K562 (cell line): ENCODE results near the gene ABCC12. TPM values are rescaled to one million over a fixed set of nuclear protein-coding genes. Genes with fewer than 3 reads are reported as not detected.

ENCODE experiments used
- ATAC-seq: fragments of 200-7000 bp; cut with Tn5 transposase; 3 replicates; pipeline ENCODE4 v1.9.1; 2020; ENCODE audit warnings: moderate library complexity
- BruUV-seq: library from RNA; stranded (reverse); fragments of 400-500 nt; replicated peaks from 2 replicates; lab custom pipeline; 2021; lab: Mats Ljungman, UMichigan
- CTCF ChIA-PET: fragments of 300-600 bp; formaldehyde crosslinking; extraction: SDS; loops from one replicate; lab custom pipeline; 2021; ENCODE audit warnings: low intra/inter-chr PET ratio; lab: Yijun Ruan, JAX
- POLR2A ChIA-PET: fragments of 300-600, 350-650 bp; sonication (Branson Sonifier 250); formaldehyde crosslinking; extraction: SDS; loops from one replicate; lab custom pipeline; 2021; ENCODE audit warnings: antibody characterized with exemption, inconsistent platforms; lab: Yijun Ruan, JAX
- DNase-seq, 4 experiments: peaks; one replicate each; pipeline versions ENCODE4 v3.0.0 to v3.0.0-alpha.2; 2011 to 2018; ENCODE audit warnings: low spot score in 3 of 4, mixed read lengths in 3 of 4; ENCODE audit errors: extremely low read depth in 1 of 4
- FAIRE-seq: peaks from 2 replicates; lab custom pipeline; 2011; peaks lifted over from hg19 to GRCh38; lab: Jason Lieb, UNC
- H2AFZ ChIP-seq: 2 replicates; pipeline ENCODE4 v1.6.0; 2011; ENCODE audit warnings: low read depth, low read length, control low read depth, inconsistent platforms
- H3K27ac ChIP-seq: fragments of 200-600 bp; 3 replicates; pipeline ENCODE4 v1.8.0; 2011; ENCODE audit warnings: low read depth, mild to moderate bottlenecking, control low read depth, inconsistent platforms, low read length, moderate library complexity, mixed read lengths; ENCODE audit errors: extremely low read depth
- H3K27me3 ChIP-seq, 2 experiments: fragments of 300-600 bp in 1 of 2; 2 replicates in 1 of 2; 3 replicates in 1 of 2; pipeline versions ENCODE4 v1.6.0 to v1.8.0; 2011; ENCODE audit warnings: inconsistent platforms in 2 of 2, low read length in 2 of 2, mild to moderate bottlenecking in 1 of 2, mixed read lengths in 1 of 2, moderate library complexity in 1 of 2; ENCODE audit not compliant: control insufficient read depth in 2 of 2, insufficient read depth in 2 of 2
- H3K36me3 ChIP-seq: fragments of 300-600 bp; 3 replicates; pipeline ENCODE4 v1.8.0; 2011; ENCODE audit warnings: mild to moderate bottlenecking, low read length, inconsistent platforms; ENCODE audit not compliant: control insufficient read depth, insufficient read depth
- H3K4me1 ChIP-seq, 2 experiments: fragments of 200-600 bp in 1 of 2; replicated peaks in 1 of 2; 2 replicates in 1 of 2; 3 replicates in 1 of 2; pipeline versions ENCODE4 v1.5.1 to v1.8.0; 2011; ENCODE audit warnings: inconsistent platforms in 2 of 2, low read length in 2 of 2, mild to moderate bottlenecking in 1 of 2, mixed read lengths in 1 of 2, moderate library complexity in 1 of 2; ENCODE audit not compliant: control insufficient read depth in 2 of 2, insufficient read depth in 2 of 2
- H3K4me2 ChIP-seq: 2 replicates; pipeline ENCODE4 v1.6.1; 2011; ENCODE audit warnings: low read length, control low read depth, inconsistent platforms, mixed read lengths; ENCODE audit not compliant: insufficient read depth
- H3K4me3 ChIP-seq: fragments of 200-600 bp; sonication (generic), shearing (Covaris generic); 2 replicates; pipeline ENCODE4 v1.5.1; 2016; ENCODE audit warnings: control low read depth, inconsistent platforms
- H3K79me2 ChIP-seq: fragments of 200-600 bp; 3 replicates; pipeline ENCODE4 v1.8.0; 2011; ENCODE audit warnings: low read length, inconsistent platforms; ENCODE audit not compliant: control insufficient read depth, insufficient read depth
- H3K9ac ChIP-seq, 2 experiments: 2 replicates each; pipeline versions ENCODE4 v1.6.0 to v1.6.1; 2011; ENCODE audit warnings: low read depth in 2 of 2, low read length in 2 of 2, control low read depth in 1 of 2, inconsistent platforms in 1 of 2, mild to moderate bottlenecking in 1 of 2, mixed read lengths in 1 of 2; ENCODE audit not compliant: insufficient read depth in 1 of 2
- H3K9me1 ChIP-seq: one replicate; pipeline ENCODE4 v1.6.0; 2011; ENCODE audit warnings: inconsistent platforms, mild to moderate bottlenecking, low read length, moderate library complexity; ENCODE audit not compliant: control insufficient read depth, insufficient read depth
- H3K9me3 ChIP-seq: replicated peaks from 2 replicates; pipeline ENCODE4 v1.5.1; 2011; ENCODE audit warnings: low read depth, low read length, inconsistent platforms; ENCODE audit not compliant: control insufficient read depth, insufficient read depth
- H4K20me1 ChIP-seq: replicated peaks from 2 replicates; pipeline ENCODE4 v1.6.1; 2011; ENCODE audit warnings: low read length, inconsistent platforms, mixed read lengths; ENCODE audit not compliant: control insufficient read depth, insufficient read depth
- CHD4 ChIP-seq: fragments of 200-600 bp; sonication (generic); IDR thresholded peaks from 3 replicates; pipeline ENCODE4 v1.6.1; 2012; ENCODE audit warnings: low read depth, mild to moderate bottlenecking, mixed read lengths, low read length, inconsistent platforms; ENCODE audit not compliant: insufficient read depth, insufficient replicate concordance, poor library complexity, severe bottlenecking
- CTCF ChIP-seq, 3 experiments: IDR thresholded peaks in 2 of 3; conservative IDR thresholded peaks in 1 of 3; 2 replicates each; pipeline ENCODE4 v1.5.1; 2011 to 2012; ENCODE audit warnings: low read length in 3 of 3, mild to moderate bottlenecking in 3 of 3, control low read depth in 2 of 3, improper control_type of control experiment in 1 of 3, inconsistent platforms in 1 of 3, low read depth in 1 of 3, mixed read lengths in 1 of 3, moderate library complexity in 1 of 3; ENCODE audit not compliant: insufficient read depth in 2 of 3
- EP300 ChIP-seq: IDR thresholded peaks from 2 replicates; pipeline ENCODE4 v1.6.1; 2012; ENCODE audit warnings: low read length, improper control_type of control experiment
- MCM2 ChIP-seq: fragments of 450-650 bp; IDR thresholded peaks from 2 replicates; pipeline ENCODE4 v1.6.1; 2017; ENCODE audit warnings: low read depth, mild to moderate bottlenecking
- NR0B1 ChIP-seq: fragments of 450-650 bp; IDR thresholded peaks from one replicate; pipeline ENCODE4 v1.6.1; 2018; ENCODE audit warnings: mild to moderate bottlenecking, moderate library complexity; ENCODE audit not compliant: partially characterized antibody
- NR1H2 ChIP-seq: sonication (generic); formaldehyde crosslinking; IDR thresholded peaks from 2 replicates; pipeline ENCODE4 v1.4.0; 2020; ENCODE audit warnings: mild to moderate bottlenecking, missing genetic modification reagents
- RBM14 ChIP-seq: fragments of 200-400 bp; formaldehyde crosslinking; IDR thresholded peaks from 2 replicates; pipeline ENCODE4 v1.6.1; 2018; ENCODE audit warnings: low read depth, mild to moderate bottlenecking, low read length, moderate library complexity, borderline replicate concordance; ENCODE audit not compliant: insufficient read depth
- STAG1 ChIP-seq: sonication (generic); formaldehyde crosslinking; IDR thresholded peaks from 2 replicates; pipeline ENCODE4 v1.5.0; 2020; ENCODE audit warnings: missing genetic modification reagents, borderline replicate concordance
- VEZF1 ChIP-seq: fragments of 200-800 bp; sonication (Bioruptor generic); IDR thresholded peaks from 2 replicates; pipeline ENCODE4 v1.6.1; 2017; ENCODE audit warnings: missing genetic modification characterization, missing compliant biosample characterization
- XRCC3 ChIP-seq: fragments of 450-650 bp; IDR thresholded peaks from 2 replicates; pipeline ENCODE4 v1.6.1; 2017; ENCODE audit warnings: mild to moderate bottlenecking, moderate library complexity
- XRCC5 ChIP-seq: fragments of 200-400 bp; formaldehyde crosslinking; IDR thresholded peaks from 2 replicates; pipeline ENCODE4 v1.6.1; 2017; ENCODE audit warnings: low read depth, mild to moderate bottlenecking, low read length
- ZBTB49 ChIP-seq: sonication (generic); formaldehyde crosslinking; IDR thresholded peaks from 2 replicates; pipeline ENCODE4 v1.8.0; 2022; ENCODE audit warnings: missing genetic modification reagents, mild to moderate bottlenecking, borderline replicate concordance
- WGBS: fragments of 100-300 bp; shearing (Covaris generic); methylation state at CpG from one replicate; pipeline ENCODE4 v1.1.6; 2016; ENCODE audit warnings: low coverage, mixed read lengths; ENCODE audit not compliant: insufficient coverage; ENCODE audit errors: missing lambda C conversion rate; 5-methylcytosine and 5-hydroxymethylcytosine counted together
- in situ Hi-C: fragments of 300-500 bp; cut with MboI; formaldehyde crosslinking; loops from 4 replicates; pipeline ENCODE4 v1.15.0; 2018; ENCODE audit warnings: inconsistent platforms, mixed read lengths
- intact Hi-C: fragments of 100-400 bp; cut with micrococcal nuclease; formaldehyde crosslinking; loops from 2 replicates; pipeline ENCODE4 v1.14.2; 2022
- polyA plus RNA-seq, 8 experiments: library from polyadenylated mRNA; depleted of rRNA in 4 of 8; stranded (reverse) in 5 of 8; unstranded in 3 of 8; fragments of >200 nt; fragmentation: Nextera tagmentation in 2 of 8; fragmentation: Illumina TruSeq in 1 of 8; extraction: Ambion mirVana in 2 of 8; extraction: Trizol in 1 of 8; gene quantifications; 2 replicates each; pipeline versions ENCODE4 v1.2.1 to v1.2.3, GENCODE V29; 2011 to 2014; ENCODE audit warnings: inconsistent platforms in 1 of 8, missing spikeins in 1 of 8
- total RNA-seq, 7 experiments: library from RNA; depleted of rRNA in 6 of 7; stranded (reverse); fragments of >200 nt in 6 of 7; fragmentation: Illumina TruSeq in 2 of 7; extraction: Trizol in 2 of 7; gene quantifications; 2 replicates each; pipeline versions ENCODE4 v1.2.1 to v1.2.3, GENCODE V29; 2011 to 2021; ENCODE audit warnings: low replicate concordance in 1 of 7

ABCC12 gene
- total and polyA plus RNA-seq, 9 of the 15 experiments (the other 6 are each of a cell fraction or from before 2014, with no cell fraction given): not detected

GRCh38 chr16:48117217-48118105 lies 38.3 kb downstream of the ABCC12 start:
- ATAC-seq (peak; percentile 100), FAIRE-seq (peak; percentile 82), DNase-seq (peak; percentile 81 to 98 (median 93))
- Histone ChIP-seq H3K4me2 (no peak overlapping the region), H3K9me3 (no peaks in the 10 kb centered on the region), H3K9ac (peak overlapping the region in 1 of 2 experiments; percentile 77; a peak in 2 of 4 replicates), H2AFZ (peak overlapping the region; percentile 69; the same call in 1 of the 2 replicates), H3K4me3 (no peak overlapping the region), H3K36me3 (no peaks in the 10 kb centered on the region), H4K20me1 (peaks cover 2% of the 10 kb centered on the region; the same call in 1 of the 2 replicates), H3K27me3 (peaks cover 0 to 24% of the 10 kb centered on the region in 2 experiments; a peak in 1 of 5 replicates), H3K9me1 (no peaks in the 10 kb centered on the region), H3K79me2 (no peaks in the 10 kb centered on the region), H3K27ac (no peak overlapping the region), H3K4me1 (peaks cover 0 to 10% of the 10 kb centered on the region in 2 experiments; a peak in 1 of 5 replicates)
- intact Hi-C loops (loop anchor here (2.0 kb wide), 2 partner anchors 39 to 245 kb away; no protein-coding TSS in a partner anchor), in situ Hi-C loops (no loop called here)
- no TSS peak for BruUV-seq
- WGBS: 24% methylated on average over 21 of the region's 22 CpGs
- POLR2A ChIA-PET: interaction anchor here (0.9 kb wide), 1 partner anchor 15 kb away, joined by 3 read pairs; no protein-coding TSS in a partner anchor
- CTCF ChIA-PET: interaction anchor here (0.7 kb wide), 1 partner anchor 33 kb away, joined by 3 read pairs; no protein-coding TSS in a partner anchor
- TF ChIP-seq VEZF1 (CRISPR knock-in tag) (peak; percentile 79), ZBTB49 (no peak), STAG1 (CRISPR knock-in tag) (peak; percentile 60; the same call in 1 of the 2 replicates), NR0B1 (no peak), MCM2 (no peak), CHD4 (no peak), XRCC3 (no peak), RBM14 (no peak), NR1H2 (CRISPR knock-in tag) (no peak), EP300 (no peak), XRCC5 (peak; percentile 89; the same call in 1 of the 2 replicates), CTCF (IDR thresholded peaks at IDR 0.05 in 2 of 3, conservative IDR thresholded peaks at IDR 0.05 in 1 of 3; ENCODE audit: insufficient read depth in 2 of 3, low read depth in 1 of 3, low read length in 3 of 3) (peak; percentile 96 to 99 (median 98))
